ENCODE data around the gene QRFP.
"Not testable (repeated sequence)": the region's sequence is repeated elsewhere in the genome, so short reads cannot be mapped to it uniquely, and the experiment has no call there.

QRFP gene

GRCh38 chr9:130871395-130872062 is 25.1 kb downstream of the QRFP start:
- no peak for DNase-seq

GRCh38 chr9:130870491-130871381 is 25.9 kb downstream of the QRFP start:
- no peak for DNase-seq

- no peak for DNase-seq
Measured at GRCh38 chr9:130869250-130869649, 27.4 kb downstream of the QRFP start.

GRCh38 chr9:130868230-130868629 is 28.4 kb downstream of the QRFP start:
- DNase-seq: no peak

- DNase-seq: no peak
Measured at GRCh38 chr9:130867556-130867955, 29.1 kb downstream of the QRFP start.

- peak; percentile 80 for DNase-seq
Measured at GRCh38 chr9:130866474-130866965, 30.1 kb downstream of the QRFP start.

GRCh38 chr9:130865921-130866320 is 30.7 kb downstream of the QRFP start:
- DNase-seq: no peak

GRCh38 chr9:130864541-130864940 is 32.1 kb downstream of the QRFP start:
- no peak for DNase-seq

GRCh38 chr9:130862747-130863146 is 33.9 kb downstream of the QRFP start:
- DNase-seq: no peak

- DNase-seq: no peak
Measured at GRCh38 chr9:130862217-130862616, 34.4 kb downstream of the QRFP start.

GRCh38 chr9:130861372-130862180 is 35.0 kb downstream of the QRFP start:
- no peak for DNase-seq

- no peak for DNase-seq
Measured at GRCh38 chr9:130860458-130861316, 35.9 kb downstream of the QRFP start.

- DNase-seq: no peak
Measured at GRCh38 chr9:130858739-130859705, 37.6 kb downstream of the QRFP start.

GRCh38 chr9:130857864-130858738 is 38.5 kb downstream of the QRFP start:
- no peak for DNase-seq

- DNase-seq: no peak
Measured at GRCh38 chr9:130856474-130856873, 40.1 kb downstream of the QRFP start.

GRCh38 chr9:130854835-130855234 is 41.8 kb downstream of the QRFP start:
- DNase-seq: no peak

- no peak for DNase-seq
Measured at GRCh38 chr9:130854092-130854491, 42.5 kb downstream of the QRFP start.

- DNase-seq: no peak
Measured at GRCh38 chr9:130852801-130853200, 43.8 kb downstream of the QRFP start.

- no peak for DNase-seq
Measured at GRCh38 chr9:130849356-130849755, 47.3 kb downstream of the QRFP start.

GRCh38 chr9:130848514-130848913 is 48.1 kb downstream of the QRFP start:
- DNase-seq: not testable (repeated sequence)

Data from NCI-H146 (cell line).